Glomerular endothelial cell (primary cell): ENCODE data around the gene ITLN1. TPM values are rescaled to one million over a fixed set of nuclear protein-coding genes. Genes with fewer than 3 reads are reported as not detected.
"Not testable (repeated sequence)": the region's sequence is repeated elsewhere in the genome, so short reads cannot be mapped to it uniquely, and the experiment has no call there.

Source experiments
- DNase-seq: peaks from one replicate; pipeline ENCODE4 v3.0.0-alpha.2; 2011; ENCODE audit warnings: low read depth, low spot score; ENCODE audit errors: extremely low read depth
- total RNA-seq: library from RNA; depleted of rRNA; stranded (reverse); fragments of >200 nt; gene quantifications from 2 replicates; pipeline ENCODE4 v1.2.3, GENCODE V29; 2015

The ITLN1 gene
- not detected in 2 replicates for total RNA-seq

GRCh38 chr1:160885042-160885441 is at the start of gene ITLN1:
TSS of gene ITLN1 (minus strand) at chr1:160885180. CDS start at chr1:160884877, 303 bp downstream.
- DNase-seq, result no peak

GRCh38 chr1:160933305-160933704 is 48.3 kb upstream of the ITLN1 start:
- DNase-seq, result not testable (repeated sequence)

- DNase-seq, result no peak
These were observed 40.8 kb upstream of the ITLN1 start for GRCh38 chr1:160925652-160926244.

GRCh38 chr1:160924791-160925651 is 40.0 kb upstream of the ITLN1 start:
- no peak for DNase-seq

GRCh38 chr1:160916666-160917065 is 31.7 kb upstream of the ITLN1 start:
- no peak for DNase-seq

- DNase-seq, result not testable (repeated sequence)
These were observed 28.2 kb upstream of the ITLN1 start for GRCh38 chr1:160913229-160913628.

GRCh38 chr1:160911925-160912324 is 26.9 kb upstream of the ITLN1 start:
- no peak for DNase-seq

GRCh38 chr1:160911441-160911840 is 26.5 kb upstream of the ITLN1 start:
- DNase-seq, result peak; percentile 5

GRCh38 chr1:160910170-160910750 is 25.3 kb upstream of the ITLN1 start:
- DNase-seq, result no peak

GRCh38 chr1:160907976-160908375 is 23.0 kb upstream of the ITLN1 start:
- no peak for DNase-seq

- no peak for DNase-seq
These were observed 20.6 kb upstream of the ITLN1 start for GRCh38 chr1:160905617-160905989.

GRCh38 chr1:160904783-160905616 is 20.0 kb upstream of the ITLN1 start:
- DNase-seq, result no peak

GRCh38 chr1:160902251-160902650 is 17.3 kb upstream of the ITLN1 start:
- DNase-seq, result not testable (repeated sequence)

- DNase-seq, result no peak
These were observed 16.8 kb upstream of the ITLN1 start for GRCh38 chr1:160901768-160902167.

- not testable (repeated sequence) for DNase-seq
These were observed 15.7 kb upstream of the ITLN1 start for GRCh38 chr1:160900683-160901082.

GRCh38 chr1:160894368-160895135 is 9.6 kb upstream of the ITLN1 start:
- not testable (repeated sequence) for DNase-seq

GRCh38 chr1:160891474-160891873 is 6.5 kb upstream of the ITLN1 start:
- no peak for DNase-seq

GRCh38 chr1:160888926-160889325 is 3.9 kb upstream of the ITLN1 start:
- no peak for DNase-seq

GRCh38 chr1:160887071-160887470 is 2.1 kb upstream of the ITLN1 start:
- DNase-seq, result no peak

- no peak for DNase-seq
These were observed 401 bp downstream of the ITLN1 start for GRCh38 chr1:160884579-160884978.
